Sigmoid colon (tissue), 4 donors: ENCODE results near the gene TAS2R30.

Experiments
- EP300 ChIP-seq, 4 donors: sonication (generic); formaldehyde crosslinking; IDR thresholded peaks; one replicate each; pipeline ENCODE4 v1.6.1; 2017; ENCODE audit warnings: antibody characterized with exemption in 4 of 4
- POLR2A ChIP-seq, 2 donors: fragments of 450-650 bp; IDR thresholded peaks; one replicate each; pipeline ENCODE4 v1.6.1; 2016; ENCODE audit warnings: antibody characterized with exemption in 2 of 2, mild to moderate bottlenecking in 2 of 2, moderate library complexity in 2 of 2
- TF ChIP-seq, protein P1 (sequence below), 4 experiments: fragments of 450-650 bp in 3 of 4; fragments of 200-600 bp in 1 of 4; IDR thresholded peaks; one replicate each; pipeline ENCODE4 v1.5.1; 2016 to 2019; ENCODE audit warnings: antibody characterized with exemption in 4 of 4, mild to moderate bottlenecking in 3 of 4, moderate library complexity in 2 of 4

DNA sequence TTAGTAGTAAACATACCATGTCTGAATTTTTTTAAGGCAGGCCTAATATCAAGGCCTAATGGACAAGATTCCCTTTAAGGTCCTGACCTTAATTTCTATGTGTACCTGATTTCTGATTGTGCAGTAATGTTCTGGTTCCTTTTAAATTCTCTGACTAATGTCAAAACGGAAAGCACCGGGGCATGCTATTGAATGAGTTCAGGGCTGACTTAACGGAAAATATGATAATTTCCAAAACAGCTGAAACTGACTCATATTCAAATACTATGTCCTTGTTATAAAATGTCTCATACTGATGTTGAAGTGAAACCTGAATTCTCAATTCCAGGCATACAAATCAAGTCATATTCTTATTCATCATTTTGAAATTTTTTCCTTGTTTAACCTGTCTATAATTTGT, 49.0 kb downstream of the TAS2R30 start:
- TF ChIP-seq POLR2A (IDR thresholded peaks at IDR 0.05) (no peak), EP300 (IDR thresholded peaks at IDR 0.05) (no peak)
- TF ChIP-seq, protein P1, sequence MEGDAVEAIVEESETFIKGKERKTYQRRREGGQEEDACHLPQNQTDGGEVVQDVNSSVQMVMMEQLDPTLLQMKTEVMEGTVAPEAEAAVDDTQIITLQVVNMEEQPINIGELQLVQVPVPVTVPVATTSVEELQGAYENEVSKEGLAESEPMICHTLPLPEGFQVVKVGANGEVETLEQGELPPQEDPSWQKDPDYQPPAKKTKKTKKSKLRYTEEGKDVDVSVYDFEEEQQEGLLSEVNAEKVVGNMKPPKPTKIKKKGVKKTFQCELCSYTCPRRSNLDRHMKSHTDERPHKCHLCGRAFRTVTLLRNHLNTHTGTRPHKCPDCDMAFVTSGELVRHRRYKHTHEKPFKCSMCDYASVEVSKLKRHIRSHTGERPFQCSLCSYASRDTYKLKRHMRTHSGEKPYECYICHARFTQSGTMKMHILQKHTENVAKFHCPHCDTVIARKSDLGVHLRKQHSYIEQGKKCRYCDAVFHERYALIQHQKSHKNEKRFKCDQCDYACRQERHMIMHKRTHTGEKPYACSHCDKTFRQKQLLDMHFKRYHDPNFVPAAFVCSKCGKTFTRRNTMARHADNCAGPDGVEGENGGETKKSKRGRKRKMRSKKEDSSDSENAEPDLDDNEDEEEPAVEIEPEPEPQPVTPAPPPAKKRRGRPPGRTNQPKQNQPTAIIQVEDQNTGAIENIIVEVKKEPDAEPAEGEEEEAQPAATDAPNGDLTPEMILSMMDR (IDR thresholded peaks at IDR 0.05) = no peak
